Germinal center (tissue), 1 donor: Measurements from ENCODE around the gene COPG2.
"Not testable (repeated sequence)": the region's sequence is repeated elsewhere in the genome, so short reads cannot be mapped to it uniquely, and the experiment has no call there.

Source experiments
- DNase-seq: peaks from one replicate; pipeline ENCODE4 v3.0.0; 2012; ENCODE audit warnings: mixed read lengths, low spot score

Gene COPG2

GRCh38 chr7:130566168-130566897, 102.2 kb downstream of the COPG2 start:
- no peak for DNase-seq

DNA sequence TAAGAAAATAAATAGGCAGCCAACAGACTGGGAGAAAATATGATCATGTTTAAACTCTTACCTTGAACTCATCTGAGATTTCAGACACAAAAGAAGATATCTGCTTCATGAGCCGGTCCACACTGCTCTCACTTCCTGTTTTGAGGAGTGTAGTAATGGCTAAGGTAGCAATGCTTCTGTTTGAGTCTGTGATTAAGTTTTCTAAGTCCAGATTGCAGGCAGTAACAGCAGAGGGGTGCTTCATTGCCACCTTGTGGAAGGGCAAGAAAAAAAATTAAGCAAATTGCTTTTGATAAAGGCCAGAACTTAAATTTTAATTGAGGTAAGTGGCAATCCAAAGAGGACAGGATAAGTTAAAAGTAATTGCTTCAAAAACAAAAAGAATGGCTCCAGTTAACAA, 107.6 kb downstream of the COPG2 start:
- peak; percentile 69 for DNase-seq

- DNase-seq: no peak
Measured at GRCh38 chr7:130559184-130559583, 109.4 kb downstream of the COPG2 start.

DNA sequence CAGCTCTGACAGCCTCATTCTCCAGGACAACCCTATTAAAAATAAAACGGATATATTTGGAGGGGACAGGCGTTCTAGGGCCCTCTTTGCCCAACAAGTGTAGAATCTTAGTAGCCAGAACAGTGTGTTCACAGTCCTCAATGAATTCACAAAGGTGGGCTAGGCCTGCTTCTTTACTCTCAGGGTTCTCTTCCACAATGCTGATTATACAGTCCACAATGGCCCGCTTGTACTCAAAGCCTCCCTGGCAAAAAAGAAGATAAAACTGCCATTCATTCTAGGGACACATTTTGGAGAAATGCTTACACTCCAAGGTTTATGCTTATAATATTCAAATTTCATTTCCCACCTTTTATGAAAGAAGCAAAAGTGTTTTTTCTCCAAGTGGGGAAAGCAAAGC, 114.1 kb downstream of the COPG2 start:
- no peak for DNase-seq

- no peak for DNase-seq
Measured at GRCh38 chr7:130553398-130554029, 115.0 kb downstream of the COPG2 start.

DNA sequence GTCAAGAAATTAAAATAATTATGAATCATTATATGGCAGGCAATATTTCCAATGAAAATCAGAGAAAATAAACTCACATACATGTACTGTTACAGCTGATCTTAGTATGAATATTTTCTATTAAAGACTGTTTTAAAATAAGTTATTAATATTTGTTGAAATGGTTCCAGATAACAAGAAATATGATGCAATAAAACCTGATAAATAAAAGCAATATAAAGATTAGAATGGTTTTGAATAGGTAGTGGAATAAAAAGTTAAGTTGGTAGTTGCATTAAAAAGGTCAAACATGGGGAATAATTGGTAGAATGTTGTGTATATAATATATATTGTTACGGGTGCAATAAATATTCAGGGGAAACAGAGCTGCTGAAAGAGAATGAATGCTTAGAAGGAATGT, 124.2 kb downstream of the COPG2 start:
- no peak for DNase-seq

GRCh38 chr7:130543487-130544010, 125.0 kb downstream of the COPG2 start:
- no peak for DNase-seq

DNA sequence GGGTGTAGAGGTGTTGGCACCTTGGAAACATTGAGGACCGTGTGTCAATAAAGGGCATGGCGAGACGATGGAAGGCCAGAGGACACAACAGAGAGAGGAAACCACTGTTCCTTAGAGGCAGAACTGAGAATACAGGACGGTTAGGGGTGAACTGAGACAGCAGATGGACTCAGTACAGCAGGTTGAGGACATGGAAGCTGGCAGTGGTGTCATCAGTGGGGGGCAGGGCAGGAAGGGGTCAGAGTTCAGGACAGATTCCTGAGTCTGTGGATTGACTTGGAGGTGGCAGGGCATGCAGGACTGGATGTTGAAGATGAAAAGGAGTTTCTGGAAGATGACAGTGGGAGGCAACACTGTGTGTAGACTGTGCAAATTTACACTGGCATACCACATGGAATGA, 126.3 kb downstream of the COPG2 start:
- DNase-seq: not testable (repeated sequence)

- not testable (repeated sequence) for DNase-seq
Measured at GRCh38 chr7:130541287-130541686, 127.3 kb downstream of the COPG2 start.

DNA sequence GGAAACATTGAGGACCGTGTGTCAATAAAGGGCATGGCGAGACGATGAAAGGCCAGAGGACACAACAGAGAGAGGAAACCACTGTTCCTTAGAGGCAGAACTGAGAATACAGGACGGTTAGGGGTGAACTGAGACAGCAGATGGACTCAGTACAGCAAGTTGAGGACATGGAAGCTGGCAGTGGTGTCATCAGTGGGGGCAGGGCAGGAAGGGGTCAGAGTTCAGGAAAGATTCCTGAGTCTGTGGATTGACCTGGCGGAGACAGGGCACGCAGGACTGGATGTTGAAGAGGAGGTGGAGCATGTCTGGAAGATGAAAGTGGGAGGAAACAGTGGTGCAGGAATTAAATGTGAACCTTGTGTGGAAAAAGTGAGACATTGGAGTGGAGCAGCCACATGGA, 130.7 kb downstream of the COPG2 start:
- DNase-seq: not testable (repeated sequence)

GRCh38 chr7:130529417-130529816, 139.1 kb downstream of the COPG2 start:
- DNase-seq: no peak

DNA sequence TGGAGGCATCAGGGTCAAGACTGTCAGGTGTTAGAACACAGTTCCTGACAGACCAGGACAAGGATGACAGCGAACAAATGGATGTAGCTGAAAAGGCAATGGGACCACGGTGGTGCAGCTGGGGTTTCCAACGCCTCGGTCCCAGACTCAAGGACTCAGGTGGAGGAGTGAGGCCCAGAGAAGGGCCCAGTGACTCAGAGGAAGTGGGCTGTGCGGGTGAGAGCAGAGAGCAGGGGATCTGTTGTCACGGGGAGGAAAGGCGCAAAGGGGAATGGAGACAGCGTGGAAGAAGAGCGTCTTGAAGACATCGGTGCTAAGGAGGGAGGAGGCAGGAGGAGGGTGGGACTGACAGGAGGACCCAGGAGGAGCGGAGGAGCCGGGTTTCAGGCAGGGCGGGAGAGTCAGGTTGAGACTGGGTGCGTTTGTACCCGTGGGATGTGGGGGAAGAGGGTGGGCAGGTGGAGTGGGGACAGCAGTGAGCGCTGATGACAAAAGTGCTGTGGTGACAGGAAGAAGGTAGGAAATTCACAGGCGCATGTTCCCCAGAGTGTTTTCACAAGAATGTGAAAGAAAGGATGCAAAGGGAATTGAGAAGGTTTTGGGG, 140.7 kb downstream of the COPG2 start:
- not testable (repeated sequence) for DNase-seq

- no peak for DNase-seq
Measured at GRCh38 chr7:130524628-130525027, 143.9 kb downstream of the COPG2 start.

- not testable (repeated sequence) for DNase-seq
Measured at GRCh38 chr7:130523519-130524125, 144.9 kb downstream of the COPG2 start.

- no peak for DNase-seq
Measured at GRCh38 chr7:130521258-130521951, 147.1 kb downstream of the COPG2 start.

DNA sequence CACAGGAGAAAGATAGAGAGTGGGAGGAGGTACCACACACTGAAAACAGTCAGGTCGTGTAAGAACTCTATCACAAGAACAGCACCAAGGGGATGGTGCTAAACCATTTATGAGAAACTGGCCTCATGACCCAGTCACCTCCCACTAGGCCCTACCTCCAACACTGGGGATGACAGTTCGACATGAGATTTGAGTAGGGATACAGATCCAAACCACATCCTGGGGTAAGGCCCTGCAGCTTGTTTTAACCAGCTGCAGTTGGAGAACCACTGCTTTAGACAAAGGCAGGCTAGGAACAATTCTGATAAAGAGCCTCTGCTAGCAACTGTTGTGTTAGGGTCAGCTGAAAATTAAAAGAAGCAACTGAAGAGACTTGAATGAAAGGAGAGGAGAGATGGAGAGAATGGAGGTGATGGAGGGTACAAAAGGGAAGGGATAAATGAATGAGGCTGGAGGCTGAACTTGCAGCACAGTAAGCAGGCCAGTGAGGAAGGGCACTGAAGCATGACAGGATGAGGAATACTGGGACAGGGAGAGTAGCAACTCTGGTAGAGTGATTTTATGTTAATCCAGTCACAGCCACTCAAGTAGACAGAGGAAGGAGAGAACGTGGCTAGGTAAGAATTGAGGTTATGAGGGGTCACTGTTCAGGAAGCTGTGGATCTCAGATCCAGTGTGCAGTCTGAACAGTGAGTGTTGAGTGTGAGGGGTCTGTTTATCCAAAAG, 153.1 kb downstream of the COPG2 start:
- DNase-seq: no peak

DNA sequence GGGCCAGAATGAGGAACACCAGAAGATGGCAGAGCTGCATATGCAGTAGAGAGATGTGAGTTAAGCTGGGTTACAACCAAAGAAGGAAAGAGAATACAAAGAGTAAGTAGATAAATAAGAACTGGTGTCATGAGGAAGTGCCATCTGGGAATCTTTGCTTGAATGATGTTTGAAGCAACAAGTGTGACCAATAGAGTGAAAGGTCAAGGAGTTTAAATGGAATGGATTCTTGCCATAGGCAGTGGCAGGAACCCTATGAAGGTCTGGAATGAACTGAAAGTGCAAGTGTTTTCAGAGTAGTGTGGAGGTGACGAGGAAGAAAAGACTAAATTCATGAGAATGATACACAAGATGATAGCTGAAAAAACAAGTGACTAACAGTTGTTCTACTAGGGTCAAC, 155.1 kb downstream of the COPG2 start:
- no peak for DNase-seq

DNA sequence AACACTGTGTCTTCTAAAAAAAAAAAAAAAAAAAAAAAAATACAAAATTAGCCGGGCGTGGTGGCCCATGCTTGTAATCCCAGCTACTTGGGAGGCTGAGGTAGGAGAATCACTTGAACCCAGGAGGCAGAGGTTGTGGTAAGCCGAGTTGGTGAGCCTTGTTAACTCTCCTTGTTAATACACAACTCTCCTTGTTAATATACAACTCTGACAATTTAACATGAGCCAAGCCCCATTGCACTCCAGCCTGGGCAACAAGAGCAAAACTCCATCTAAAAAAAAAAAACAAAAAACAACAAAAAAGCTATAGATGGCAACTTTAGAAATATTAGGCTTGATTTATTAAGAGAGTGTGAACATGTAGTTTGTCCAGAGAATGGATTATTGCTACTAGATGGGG, 156.5 kb downstream of the COPG2 start:
- not testable (repeated sequence) for DNase-seq

GRCh38 chr7:130506358-130506757, 162.2 kb downstream of the COPG2 start:
- DNase-seq: no peak

DNA sequence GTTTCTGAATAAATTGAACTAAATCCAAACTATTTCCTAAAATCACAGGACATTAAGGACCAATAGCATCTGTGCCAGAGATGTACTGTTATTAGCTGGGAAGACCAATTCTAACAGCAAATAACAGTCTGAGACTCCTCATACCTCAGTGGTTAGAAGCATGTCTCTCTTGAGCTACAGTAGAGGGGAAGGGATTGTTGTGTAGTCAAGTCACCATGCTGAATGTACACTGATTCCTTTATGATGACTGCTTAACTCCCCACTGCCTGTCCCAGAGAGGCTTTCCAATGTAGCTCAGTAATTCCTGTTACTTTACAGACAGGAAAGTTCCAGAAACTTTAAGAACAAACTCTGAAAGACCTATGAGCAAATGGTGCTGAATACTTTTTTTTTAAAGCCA, 162.8 kb downstream of the COPG2 start:
- DNase-seq: no peak

DNA sequence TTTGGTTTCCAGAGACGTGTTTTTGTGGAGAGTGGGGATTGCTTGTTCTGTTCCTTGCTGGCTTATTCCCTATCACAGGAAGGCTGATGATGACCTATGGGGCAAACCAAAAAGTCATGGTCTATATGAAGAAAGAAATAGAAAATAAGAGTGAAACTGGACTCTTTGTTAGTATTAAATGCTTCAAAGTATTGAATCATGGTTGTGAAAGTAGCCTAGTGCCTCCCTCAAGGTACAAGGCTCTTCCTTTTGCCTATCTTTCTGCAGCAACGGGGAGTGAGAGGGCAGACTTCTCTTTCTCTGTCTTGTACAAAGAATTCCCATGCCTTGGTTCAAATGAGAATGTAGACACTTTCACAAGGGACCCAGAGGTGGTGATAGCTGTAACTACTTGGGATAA, 167.6 kb downstream of the COPG2 start:
- no peak for DNase-seq
